Sigmoid colon (tissue), 7 donors: Measurements from ENCODE around the gene ANXA9. TPM values are rescaled to one million over a fixed set of nuclear protein-coding genes. Genes with fewer than 3 reads are reported as not detected.

Experiments used
- DNase-seq: peaks from one replicate; pipeline ENCODE4 v3.0.0-alpha.2; 2019
- H3K27ac ChIP-seq, 4 donors: fragments of 200-600 bp; sonication (generic); one replicate each; pipeline ENCODE4 v1.5.1; 2016 to 2019; ENCODE audit warnings: mild to moderate bottlenecking in 1 of 4
- H3K27me3 ChIP-seq, 3 donors: fragments of 200-600 bp; sonication (generic); one replicate each; pipeline ENCODE4 v1.5.1; 2019; ENCODE audit warnings: mild to moderate bottlenecking in 1 of 3
- H3K36me3 ChIP-seq, 4 donors: fragments of 200-600 bp; sonication (generic); one replicate each; pipeline ENCODE4 v1.5.1; 2016 to 2019
- H3K4me1 ChIP-seq, 4 donors: fragments of 200-600 bp; sonication (generic); one replicate each; pipeline ENCODE4 v1.5.1; 2017 to 2019
- H3K4me3 ChIP-seq, 4 donors: fragments of 200-600 bp; sonication (generic); one replicate each; pipeline ENCODE4 v1.5.1; 2017 to 2019; ENCODE audit warnings: mild to moderate bottlenecking in 2 of 4, moderate library complexity in 1 of 4
- H3K9me3 ChIP-seq, 4 donors: fragments of 200-600 bp in 3 of 4; sonication (generic) in 3 of 4; one replicate each; pipeline versions ENCODE4 v1.5.1 to v1.6.1; 2013 to 2019
- CTCF ChIP-seq, 4 experiments: fragments of 450-650 bp in 3 of 4; fragments of 200-600 bp in 1 of 4; IDR thresholded peaks; one replicate each; pipeline ENCODE4 v1.5.1; 2016 to 2019; ENCODE audit warnings: antibody characterized with exemption in 4 of 4, mild to moderate bottlenecking in 3 of 4, moderate library complexity in 2 of 4
- EP300 ChIP-seq, 4 donors: sonication (generic); formaldehyde crosslinking; IDR thresholded peaks; one replicate each; pipeline ENCODE4 v1.6.1; 2017; ENCODE audit warnings: antibody characterized with exemption in 4 of 4
- POLR2A ChIP-seq, 2 donors: fragments of 450-650 bp; IDR thresholded peaks; one replicate each; pipeline ENCODE4 v1.6.1; 2016; ENCODE audit warnings: antibody characterized with exemption in 2 of 2, mild to moderate bottlenecking in 2 of 2, moderate library complexity in 2 of 2
- POLR2AphosphoS5 ChIP-seq, 4 donors: sonication (generic); formaldehyde crosslinking; IDR thresholded peaks; one replicate each; pipeline ENCODE4 v1.6.1; 2017; ENCODE audit warnings: antibody characterized with exemption in 4 of 4
- WGBS, 2 donors: extraction: QIAGEN DNeasy Blood & Tissue Kit; methylation state at CpG; one replicate each; pipeline ENCODE4 v1.1.7; 2013; 5-methylcytosine and 5-hydroxymethylcytosine counted together
- intact Hi-C: fragments of 100-400 bp; cut with DNase I; formaldehyde crosslinking; loops from one replicate; pipeline ENCODE4 v1.15.1; 2023
- polyA plus RNA-seq, 3 donors: library from polyadenylated mRNA; stranded (reverse); fragments of 200-250 nt; gene quantifications; one replicate each; pipeline ENCODE4 v1.2.3, GENCODE V29; 2013
- small RNA-seq, 3 donors: library from RNA; depleted of rRNA; stranded (forward); fragments of <200 nt; gene quantifications; one replicate each; pipeline ENCODE3, GENCODE V24; 2016
- total RNA-seq, 4 donors: library from RNA; depleted of rRNA; stranded (reverse); fragments of >200 nt; gene quantifications; one replicate each; pipeline ENCODE4 v1.1.0, GENCODE V29; 2016
- donor health status: healthy with polysubstance abuse.
- donor health status: Bipolar disorder and iron deficiency.
- donor health status: healthy.

The ANXA9 gene
- total and polyA plus RNA-seq, 7 donors = 0.36 to 0.60 (median 0.45) TPM; not detected in 4

DNA sequence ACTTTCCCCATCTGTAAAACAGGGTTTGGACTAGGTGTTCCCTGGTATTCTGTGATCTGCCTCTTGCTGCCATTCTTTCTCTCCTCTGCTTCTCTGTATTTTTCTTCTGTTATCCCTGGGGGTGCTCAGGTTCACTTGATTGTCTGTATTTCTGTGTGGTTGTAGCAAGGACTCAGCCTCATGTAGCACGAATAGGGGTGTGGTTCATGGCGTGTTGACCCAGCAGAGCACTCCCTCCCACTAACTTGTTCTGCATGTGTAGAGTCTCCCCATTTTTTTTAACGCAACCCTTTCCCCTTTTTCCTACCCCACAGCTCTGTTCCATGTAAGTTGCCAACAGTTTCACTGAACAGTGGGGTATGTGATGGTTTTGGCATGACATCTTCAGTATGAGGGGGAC is 53.1 kb downstream of the ANXA9 start:
- TF ChIP-seq CTCF (IDR thresholded peaks at IDR 0.05) (no peak), POLR2A (IDR thresholded peaks at IDR 0.05) (no peak), POLR2AphosphoS5 (IDR thresholded peaks at IDR 0.05) (no peak), EP300 (IDR thresholded peaks at IDR 0.05) (no peak)
- H3K27ac ChIP-seq = no peak overlapping the region
- no peak overlapping the region for H3K4me3 ChIP-seq
- no peaks in the 10 kb centered on the region for H3K27me3 ChIP-seq
- H3K36me3 ChIP-seq = peaks cover 0 to 52% (median 23%) of the 10 kb centered on the region in 4 donors
- H3K4me1 ChIP-seq = no peaks in the 10 kb centered on the region
- DNase-seq = no peak
- intact Hi-C loops = no loop called here
- WGBS, 2 donors = 66 to 87% methylated on average over 3 of the region's 3 CpGs
- H3K9me3 ChIP-seq = no peaks in the 10 kb centered on the region

- H3K36me3 ChIP-seq = peaks cover 0 to 40% (median 12%) of the 10 kb centered on the region in 4 donors
- H3K4me1 ChIP-seq = no peaks in the 10 kb centered on the region
- no peaks in the 10 kb centered on the region for H3K9me3 ChIP-seq
- H3K4me3 ChIP-seq = no peak within 1 kb of the TSS
- DNase-seq = no peak
- H3K27me3 ChIP-seq = no peaks in the 10 kb centered on the region
- TF ChIP-seq POLR2AphosphoS5 (IDR thresholded peaks at IDR 0.05) = no peak
- TF ChIP-seq CTCF (IDR thresholded peaks at IDR 0.05) = no peak
- no peak for TF ChIP-seq EP300 (IDR thresholded peaks at IDR 0.05)
- no peak for TF ChIP-seq POLR2A (IDR thresholded peaks at IDR 0.05)
- WGBS, 2 donors = 43 to 73% methylated on average over 2 of the region's 2 CpGs
- no peak within 1 kb of the TSS for H3K27ac ChIP-seq
- intact Hi-C loops = no loop called here
These were observed 54.3 kb downstream of the ANXA9 start, which contains the start of gene BNIPL for GRCh38 chr1:151036356-151036755. TSS of gene BNIPL (plus strand) at chr1:151036586. CDS start at chr1:151036726, 140 bp downstream.

GRCh38 chr1:151037032-151037431 is 54.9 kb downstream of the ANXA9 start:
- DNase-seq = peak; percentile 15
- H3K4me3 ChIP-seq = no peak overlapping the region
- TF ChIP-seq EP300 (IDR thresholded peaks at IDR 0.05) (no peak), CTCF (IDR thresholded peaks at IDR 0.05) (no peak)
- no peak overlapping the region for H3K27ac ChIP-seq
- WGBS, 2 donors = 80 to 84% methylated on average over 6 of the region's 6 CpGs
- intact Hi-C loops = no loop called here
- H3K36me3 ChIP-seq = peaks cover 0 to 33% (median 11%) of the 10 kb centered on the region in 4 donors
- no peaks in the 10 kb centered on the region for H3K9me3 ChIP-seq
- no peaks in the 10 kb centered on the region for H3K4me1 ChIP-seq
- no peaks in the 10 kb centered on the region for H3K27me3 ChIP-seq

- Histone ChIP-seq H3K4me1 (no peaks in the 10 kb centered on the region), H3K36me3 (peaks cover 0 to 11% (median 5%) of the 10 kb centered on the region in 4 donors), H3K27me3 (no peaks in the 10 kb centered on the region), H3K4me3 (no peak overlapping the region), H3K27ac (no peak overlapping the region), H3K9me3 (no peaks in the 10 kb centered on the region)
- intact Hi-C loops = no loop called here
- 89 to 95% methylated on average over 3 of the region's 3 CpGs for WGBS, 2 donors
- TF ChIP-seq POLR2A (IDR thresholded peaks at IDR 0.05) = no peak
- TF ChIP-seq EP300 (IDR thresholded peaks at IDR 0.05) = no peak
- no peak for TF ChIP-seq POLR2AphosphoS5 (IDR thresholded peaks at IDR 0.05)
- no peak for TF ChIP-seq CTCF (IDR thresholded peaks at IDR 0.05)
- DNase-seq = no peak
These were observed 57.4 kb downstream of the ANXA9 start for GRCh38 chr1:151039521-151039920.

GRCh38 chr1:151043163-151043562 is 61.1 kb downstream of the ANXA9 start:
- H3K36me3 ChIP-seq = no peaks in the 10 kb centered on the region
- H3K4me1 ChIP-seq = peaks cover 0 to 8% (median 6%) of the 10 kb centered on the region in 4 donors
- intact Hi-C loops = no loop called here
- H3K4me3 ChIP-seq = no peak overlapping the region
- no peak overlapping the region for H3K27ac ChIP-seq
- no peaks in the 10 kb centered on the region for H3K9me3 ChIP-seq
- peak; percentile 0 for DNase-seq
- no peaks in the 10 kb centered on the region for H3K27me3 ChIP-seq
- 90 to 94% methylated on average over 1 of the region's 1 CpG for WGBS, 2 donors
- TF ChIP-seq POLR2A (IDR thresholded peaks at IDR 0.05) = no peak

Small RNA genes within 50 kb of the gene (small RNA-seq; reads per million reads assigned to genes)
- 0 reads per million in 3 donors for gene RNU6-884P

Other genes starting within 250 kb of the ANXA9 start
- 10 to 100 TPM; 16.3 to 63.3 (median 44.6) TPM for gene CTSS, start 216.5 kb upstream of the ANXA9 start, total RNA-seq
- gene CTSS, start 216.5 kb upstream of the ANXA9 start, polyA plus RNA-seq = 100 to 1,000 TPM in 2 of 3 donors, 10 to 100 TPM in 1; 69.7 to 267 (median 264) TPM
- gene CTSK, start 174.0 kb upstream of the ANXA9 start, total RNA-seq = 100 to 1,000 TPM in 1 of 4 donors, 10 to 100 TPM in 3; 33.5 to 114 (median 82.7) TPM
- 10 to 100 TPM in 2 of 3 donors, 1 to 10 TPM in 1; 7.6 to 66.3 (median 56.5) TPM for gene CTSK, start 174.0 kb upstream of the ANXA9 start, polyA plus RNA-seq
- gene ARNT, start 105.7 kb upstream of the ANXA9 start, total RNA-seq = 10 to 100 TPM; 39.9 to 64.8 (median 56.6) TPM
- 10 to 100 TPM; 19.1 to 22.8 (median 21.5) TPM for gene ARNT, start 105.7 kb upstream of the ANXA9 start, polyA plus RNA-seq
- gene CTXND2, start 95.2 kb upstream of the ANXA9 start, total RNA-seq = not detected
- not detected for gene CTXND2, start 95.2 kb upstream of the ANXA9 start, polyA plus RNA-seq
- gene SETDB1, start 55.9 kb upstream of the ANXA9 start, total RNA-seq = 10 to 100 TPM; 23.9 to 36.0 (median 30.3) TPM
- 10 to 100 TPM in 1 of 3 donors, 1 to 10 TPM in 2; 5.5 to 24.5 (median 9.0) TPM for gene SETDB1, start 55.9 kb upstream of the ANXA9 start, polyA plus RNA-seq
- gene CERS2, start 7.5 kb upstream of the ANXA9 start, total RNA-seq = 100 to 1,000 TPM in 1 of 4 donors, 10 to 100 TPM in 3; 68.7 to 103 (median 79.1) TPM
- 100 to 1,000 TPM in 1 of 3 donors, 10 to 100 TPM in 2; 50.6 to 115 (median 97.8) TPM for gene CERS2, start 7.5 kb upstream of the ANXA9 start, polyA plus RNA-seq
- gene MINDY1, start 24.6 kb downstream of the ANXA9 start, total RNA-seq = 10 to 100 TPM; 21.7 to 51.8 (median 27.0) TPM
- 10 to 100 TPM; 15.6 to 26.4 (median 22.1) TPM for gene MINDY1, start 24.6 kb downstream of the ANXA9 start, polyA plus RNA-seq
- 10 to 100 TPM; 16.7 to 33.9 (median 27.7) TPM for gene PRUNE1, start 26.2 kb downstream of the ANXA9 start, total RNA-seq
- gene PRUNE1, start 26.2 kb downstream of the ANXA9 start, polyA plus RNA-seq = 10 to 100 TPM; 15.5 to 18.7 (median 18.6) TPM
- gene BNIPL, start 54.3 kb downstream of the ANXA9 start, total RNA-seq = under 1 TPM in 2 of 4 donors, not detected in 2; 0.28 to 0.36 TPM
- gene BNIPL, start 54.3 kb downstream of the ANXA9 start, polyA plus RNA-seq = under 1 TPM in 1 of 3 donors, not detected in 2; 0.47 TPM
- gene C1orf56, start 65.5 kb downstream of the ANXA9 start, total RNA-seq = 1 to 10 TPM; 4.1 to 7.8 (median 7.0) TPM
- gene C1orf56, start 65.5 kb downstream of the ANXA9 start, polyA plus RNA-seq = 1 to 10 TPM in 2 of 3 donors, under 1 TPM in 1; 0.46 to 2.3 (median 1.2) TPM
- gene CDC42SE1, start 77.3 kb downstream of the ANXA9 start, total RNA-seq = 10 to 100 TPM; 37.8 to 53.6 (median 47.1) TPM
- 10 to 100 TPM; 35.4 to 82.8 (median 52.7) TPM for gene CDC42SE1, start 77.3 kb downstream of the ANXA9 start, polyA plus RNA-seq
- gene MLLT11, start 78.1 kb downstream of the ANXA9 start, total RNA-seq = 1 to 10 TPM; 2.1 to 5.0 (median 4.1) TPM
- 1 to 10 TPM in 1 of 3 donors, under 1 TPM in 2; 0.60 to 2.9 (median 0.69) TPM for gene MLLT11, start 78.1 kb downstream of the ANXA9 start, polyA plus RNA-seq
- 10 to 100 TPM; 20.6 to 27.0 (median 25.3) TPM for gene GABPB2, start 88.5 kb downstream of the ANXA9 start, total RNA-seq
- gene GABPB2, start 88.5 kb downstream of the ANXA9 start, polyA plus RNA-seq = 1 to 10 TPM; 3.6 to 7.9 (median 4.2) TPM
- gene SEMA6C, start 164.3 kb downstream of the ANXA9 start, total RNA-seq = 10 to 100 TPM in 2 of 4 donors, 1 to 10 TPM in 2; 5.0 to 20.6 (median 7.8) TPM
- gene SEMA6C, start 164.3 kb downstream of the ANXA9 start, polyA plus RNA-seq = 1 to 10 TPM in 2 of 3 donors, under 1 TPM in 1; 0.23 to 4.1 (median 1.2) TPM
- 1 to 10 TPM; 1.9 to 9.5 (median 7.5) TPM for gene TNFAIP8L2, start 174.4 kb downstream of the ANXA9 start, total RNA-seq
- gene TNFAIP8L2, start 174.4 kb downstream of the ANXA9 start, polyA plus RNA-seq = 10 to 100 TPM; 11.4 to 12.7 (median 12.6) TPM
- gene LYSMD1, start 183.6 kb downstream of the ANXA9 start, total RNA-seq = 10 to 100 TPM; 15.5 to 22.7 (median 19.0) TPM
- 1 to 10 TPM; 4.2 to 7.9 (median 7.8) TPM for gene LYSMD1, start 183.6 kb downstream of the ANXA9 start, polyA plus RNA-seq
- gene SCNM1, start 183.9 kb downstream of the ANXA9 start, total RNA-seq = 10 to 100 TPM; 17.5 to 24.2 (median 19.8) TPM
- 10 to 100 TPM; 35.4 to 42.4 (median 35.6) TPM for gene SCNM1, start 183.9 kb downstream of the ANXA9 start, polyA plus RNA-seq
- 1 to 10 TPM in 1 of 4 donors, not detected in 3; 1.1 TPM for gene TMOD4, start 193.7 kb downstream of the ANXA9 start, total RNA-seq
- 1 to 10 TPM in 1 of 3 donors, under 1 TPM in 1, not detected in 1; 0.07 to 2.1 TPM for gene TMOD4, start 193.7 kb downstream of the ANXA9 start, polyA plus RNA-seq
- gene VPS72, start 207.9 kb downstream of the ANXA9 start, total RNA-seq = 10 to 100 TPM; 34.6 to 49.7 (median 44.8) TPM
- gene VPS72, start 207.9 kb downstream of the ANXA9 start, polyA plus RNA-seq = 10 to 100 TPM; 24.0 to 36.2 (median 32.4) TPM
- gene PIP5K1A, start 216.3 kb downstream of the ANXA9 start, total RNA-seq = 10 to 100 TPM; 33.2 to 51.5 (median 37.8) TPM
- gene PIP5K1A, start 216.3 kb downstream of the ANXA9 start, polyA plus RNA-seq = 10 to 100 TPM in 2 of 3 donors, 1 to 10 TPM in 1; 9.6 to 23.7 (median 19.0) TPM